Amygdala (tissue), 56 donors: ENCODE results near the gene PLAAT2.
A peak's percentile ranks its signal among the peaks of the same experiment; 100 is the strongest.
"Not testable (repeated sequence)": the region's sequence is repeated elsewhere in the genome, so short reads cannot be mapped to it uniquely, and the experiment has no call there.

ENCODE experiments used
- DNase-seq, 56 donors: peaks; one replicate each; lab custom pipeline; 2025; lab: John Stamatoyannopoulos, UW

Gene PLAAT2

DNA sequence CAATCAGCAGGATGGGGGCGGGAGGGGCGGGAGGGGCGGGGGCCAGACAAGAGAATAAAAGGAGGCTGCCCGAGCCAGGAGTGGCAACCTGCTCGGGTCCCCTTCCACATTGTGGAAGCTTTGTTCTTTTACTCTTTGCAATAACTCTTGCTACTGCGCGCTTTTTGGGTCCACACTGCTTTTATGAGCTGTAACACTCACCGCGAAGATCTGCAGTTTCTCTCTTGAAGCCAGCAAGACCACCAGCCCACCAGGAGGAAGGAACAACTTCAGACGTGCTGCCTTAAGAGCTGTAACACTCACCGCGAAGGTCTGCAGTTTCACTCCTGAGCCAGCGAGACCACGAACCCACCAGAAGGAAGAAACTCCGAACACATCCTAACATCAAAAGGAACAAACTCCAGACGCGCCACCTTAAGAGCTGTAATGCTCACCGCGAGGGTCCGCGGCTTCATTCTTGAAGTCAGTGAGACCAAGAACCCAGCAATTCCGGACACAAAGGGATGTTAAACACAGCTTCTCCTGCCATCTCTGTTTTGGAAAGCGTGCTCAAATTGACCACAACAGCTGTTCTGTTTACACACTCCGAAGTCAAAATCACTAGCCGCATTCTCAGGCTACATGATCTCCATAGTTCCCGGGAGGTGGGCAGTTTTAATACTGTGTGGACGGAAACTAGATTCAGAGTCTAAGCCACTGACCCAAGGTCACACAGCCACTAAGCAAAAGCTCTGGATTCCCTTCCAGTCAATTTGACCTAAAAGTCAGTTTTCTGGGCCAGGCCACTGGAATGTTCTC, 11.9 kb downstream of the PLAAT2 start:
- DNase-seq: no peak

DNA sequence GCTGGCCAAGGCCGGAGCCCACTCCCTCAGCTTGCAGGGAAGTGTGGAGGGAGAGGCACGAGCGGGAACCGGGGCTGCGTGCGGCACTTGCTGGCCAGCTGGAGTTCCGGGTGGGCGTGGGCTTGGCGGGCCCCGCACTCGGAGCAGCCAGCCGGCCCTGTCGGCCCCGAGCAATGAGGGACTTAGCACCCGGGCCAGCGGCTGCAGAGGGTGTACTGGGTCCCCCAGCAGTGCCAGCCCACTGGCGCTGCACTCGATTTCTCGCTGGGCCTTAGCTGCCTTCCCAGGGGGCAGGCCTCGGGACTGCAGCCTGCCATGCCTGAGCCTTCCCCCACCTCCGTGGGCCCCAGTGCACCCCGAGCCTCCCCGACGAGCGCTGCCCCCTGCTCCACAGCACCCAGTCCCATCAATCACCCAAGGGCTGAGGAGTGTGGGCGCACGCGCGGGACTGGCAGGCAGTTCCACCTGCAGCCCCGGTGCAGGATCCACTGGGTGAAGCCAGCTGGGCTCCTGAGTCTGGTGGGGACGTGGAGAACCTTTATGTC, 13.0 kb downstream of the PLAAT2 start:
- DNase-seq: not testable (repeated sequence)

DNA sequence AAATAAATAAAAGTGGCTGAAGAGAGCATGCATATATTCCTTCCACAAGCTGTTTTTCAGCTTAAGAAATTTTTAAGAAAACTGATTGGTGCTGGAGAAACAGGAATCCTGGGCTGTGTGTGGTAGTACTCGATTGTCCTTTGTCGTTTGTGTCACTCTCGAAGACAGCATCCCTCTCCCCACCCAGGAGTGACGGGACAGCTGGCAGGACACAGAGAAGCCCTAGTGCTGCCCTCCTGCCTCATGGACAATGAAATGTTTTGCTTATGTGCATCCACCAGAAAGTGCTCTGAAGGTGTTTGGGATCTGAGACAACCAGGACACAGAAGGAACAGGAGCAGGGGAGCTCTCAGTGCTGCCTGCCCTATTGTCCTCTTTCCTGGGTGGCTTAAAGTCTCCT, 13.8 kb downstream of the PLAAT2 start:
- DNase-seq: peak in 13 of 56 donors; percentile 21 to 50 (median 31)

DNA sequence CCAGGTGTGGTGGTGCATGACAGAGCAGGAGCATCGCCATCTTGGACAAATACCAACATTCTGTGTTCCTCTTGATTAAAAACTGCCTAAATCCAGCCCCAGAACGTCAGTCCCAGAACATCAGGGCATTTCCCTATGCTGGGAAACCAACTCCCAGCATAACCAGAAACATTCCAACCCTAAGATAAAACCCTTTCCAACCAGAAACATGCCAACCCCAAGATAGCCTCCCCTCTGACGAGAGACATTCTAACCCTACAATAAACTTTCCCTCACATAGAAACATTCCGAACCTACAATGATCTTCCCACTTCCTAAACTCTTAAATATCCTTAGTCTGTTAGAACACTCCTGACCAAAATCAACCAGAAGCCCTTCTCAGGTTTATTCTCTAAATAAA, 15.0 kb downstream of the PLAAT2 start:
- no peak for DNase-seq

DNA sequence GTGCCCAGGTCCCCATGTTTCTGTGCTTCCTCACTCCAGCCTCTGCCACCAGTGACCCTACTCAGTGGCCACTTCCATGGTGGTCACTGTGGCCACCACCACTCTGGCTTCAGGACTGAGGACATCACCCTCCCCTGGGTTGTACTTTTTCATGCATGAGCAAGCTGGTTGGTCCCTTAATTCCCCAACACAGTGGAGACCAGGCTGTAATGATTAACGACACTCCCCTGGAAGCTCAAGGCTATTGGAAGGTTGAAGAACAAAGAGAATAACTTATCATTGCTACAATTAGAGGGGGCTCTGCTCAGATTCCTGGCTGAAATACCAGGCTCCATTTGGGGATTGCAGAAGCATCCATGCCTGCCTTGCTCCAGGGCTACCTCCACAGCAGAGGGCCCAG, 16.1 kb downstream of the PLAAT2 start:
- no peak for DNase-seq

DNA sequence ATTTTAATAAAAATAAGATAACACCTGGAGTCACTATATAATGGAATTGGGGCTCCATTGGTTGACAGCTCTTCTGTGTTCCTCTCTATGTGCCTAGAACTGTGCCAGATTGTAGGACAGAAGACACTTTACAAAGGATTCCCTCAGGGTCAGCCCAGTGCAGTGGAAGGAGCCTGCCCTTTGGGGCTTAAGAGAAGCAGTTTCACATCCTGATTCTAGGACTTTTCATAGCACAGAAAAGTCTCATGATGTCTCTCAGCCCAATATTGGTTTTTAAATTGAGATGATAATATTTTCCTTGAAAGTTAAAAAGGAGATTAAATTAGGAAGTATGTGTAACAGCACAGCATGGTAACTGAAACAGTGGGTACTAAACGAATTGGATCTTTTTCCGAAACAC, 19.5 kb downstream of the PLAAT2 start:
- DNase-seq: no peak

DNA sequence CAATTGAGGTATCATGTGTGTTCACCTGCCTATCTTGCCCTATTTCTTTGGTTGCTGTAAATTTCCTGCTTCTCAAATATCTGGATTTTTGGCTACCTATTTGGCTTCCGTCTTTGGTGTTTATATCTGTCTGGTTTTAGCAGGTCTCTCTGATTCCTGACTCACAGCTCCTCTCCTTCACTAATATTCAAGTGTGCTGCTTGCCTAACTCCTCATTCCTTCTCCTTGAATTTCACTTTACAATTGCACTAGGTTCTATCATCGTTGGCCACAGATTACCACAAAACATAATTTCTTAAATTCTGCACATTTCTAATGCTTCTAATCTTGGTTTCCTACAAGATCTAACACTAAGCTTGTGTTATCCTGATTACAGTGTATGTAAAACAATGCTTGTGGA, 20.7 kb downstream of the PLAAT2 start:
- not testable (repeated sequence) for DNase-seq

DNA sequence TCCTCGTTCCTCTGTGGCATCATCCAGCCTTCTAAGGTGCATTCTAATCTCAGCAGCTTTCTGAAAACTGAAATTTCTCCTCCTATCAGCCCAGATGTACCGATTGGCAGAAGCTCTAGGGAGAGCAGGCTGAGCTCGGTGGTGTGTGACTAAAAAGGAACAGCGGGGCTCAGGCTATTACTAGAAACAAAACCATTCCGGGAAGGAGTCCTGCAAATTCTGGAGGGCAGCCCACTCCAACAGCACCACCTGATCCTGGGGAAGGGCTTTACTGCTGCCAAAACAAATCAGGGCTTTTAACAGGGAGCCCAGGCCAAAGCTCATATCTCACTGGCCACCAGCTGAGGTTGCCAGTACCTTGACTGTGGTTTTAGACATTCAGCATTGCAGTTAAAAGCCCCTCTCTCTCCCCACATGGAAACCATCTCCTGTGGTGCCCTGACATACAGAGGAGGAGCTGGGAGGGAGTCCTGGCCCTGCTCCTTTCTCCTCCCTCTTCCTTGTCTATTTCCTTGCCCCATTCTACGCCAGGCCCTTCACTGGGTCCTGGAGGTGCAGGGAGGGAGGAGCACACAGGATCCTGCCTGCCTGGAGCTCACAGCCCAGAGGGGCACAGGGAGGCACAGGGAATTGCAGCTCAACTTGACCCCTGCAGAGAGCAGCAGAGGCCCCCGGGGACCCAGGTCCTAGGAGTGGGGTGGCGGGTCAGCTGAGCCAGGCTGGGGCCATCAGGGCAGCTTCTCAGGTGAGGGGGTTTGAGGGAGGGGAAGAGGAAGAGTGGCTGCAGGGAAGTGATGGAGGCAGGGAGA, 25.7 kb downstream of the PLAAT2 start:
- DNase-seq: peak in 51 of 56 donors; percentile 17 to 86 (median 62)

DNA sequence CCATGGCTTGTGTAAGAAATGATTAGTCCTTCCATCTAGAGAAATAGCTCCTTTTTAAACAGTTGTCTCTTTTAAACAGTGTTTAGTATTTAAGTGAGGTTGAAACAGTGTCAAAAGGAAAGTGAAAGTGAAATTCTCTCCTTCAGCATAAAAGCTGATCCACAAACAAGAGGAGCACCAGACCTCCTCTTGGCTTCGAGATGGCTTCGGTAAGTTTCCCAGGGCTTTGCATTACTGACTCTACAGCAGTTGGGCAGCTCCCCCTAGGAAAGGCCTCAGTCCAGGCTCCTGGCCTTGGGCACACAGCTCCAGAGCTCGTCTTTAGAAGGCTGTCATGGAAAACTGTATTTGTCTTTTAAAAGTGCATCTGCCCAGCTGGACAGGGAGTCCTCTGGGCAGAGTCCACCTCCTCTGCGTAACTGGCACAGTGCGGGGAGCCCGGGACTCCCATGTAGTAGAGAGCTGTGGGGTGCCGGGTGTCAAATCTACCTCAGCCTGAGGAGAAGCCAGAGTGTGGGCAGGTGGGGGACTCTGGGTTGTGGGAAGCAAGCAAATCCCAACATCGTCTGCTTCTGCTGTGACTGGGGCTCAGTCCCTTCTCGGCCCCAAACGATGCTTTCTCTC, 26.4 kb downstream of the PLAAT2 start, which contains the start of gene PLAAT4:
Gene PLAAT4 (plus strand): TSS at position 140 of the 624 bp plus-strand sequence. CDS start 61 bp downstream, at position 201.
- DNase-seq: peak in 41 of 56 donors; percentile 17 to 84 (median 59)

DNA sequence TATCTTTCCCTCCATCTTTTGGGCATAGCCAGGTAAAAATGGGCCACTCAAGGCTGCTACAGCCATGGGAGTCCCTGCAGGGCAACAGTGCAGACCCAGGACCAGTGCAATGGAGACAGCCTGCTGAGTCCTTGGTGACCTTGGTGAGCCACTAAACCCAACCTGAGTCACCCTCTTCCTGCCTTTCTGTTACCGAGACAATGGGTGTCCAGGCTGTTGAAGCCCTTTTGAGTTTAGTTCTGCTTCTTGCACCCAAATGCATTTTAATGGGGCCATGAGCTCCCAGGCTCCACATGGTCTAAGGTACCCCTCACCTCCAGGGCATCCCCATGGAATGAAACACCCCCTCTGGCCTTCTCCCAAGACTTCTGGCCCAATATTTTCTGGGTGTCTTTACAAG, 27.4 kb downstream of the PLAAT2 start:
- no peak for DNase-seq

DNA sequence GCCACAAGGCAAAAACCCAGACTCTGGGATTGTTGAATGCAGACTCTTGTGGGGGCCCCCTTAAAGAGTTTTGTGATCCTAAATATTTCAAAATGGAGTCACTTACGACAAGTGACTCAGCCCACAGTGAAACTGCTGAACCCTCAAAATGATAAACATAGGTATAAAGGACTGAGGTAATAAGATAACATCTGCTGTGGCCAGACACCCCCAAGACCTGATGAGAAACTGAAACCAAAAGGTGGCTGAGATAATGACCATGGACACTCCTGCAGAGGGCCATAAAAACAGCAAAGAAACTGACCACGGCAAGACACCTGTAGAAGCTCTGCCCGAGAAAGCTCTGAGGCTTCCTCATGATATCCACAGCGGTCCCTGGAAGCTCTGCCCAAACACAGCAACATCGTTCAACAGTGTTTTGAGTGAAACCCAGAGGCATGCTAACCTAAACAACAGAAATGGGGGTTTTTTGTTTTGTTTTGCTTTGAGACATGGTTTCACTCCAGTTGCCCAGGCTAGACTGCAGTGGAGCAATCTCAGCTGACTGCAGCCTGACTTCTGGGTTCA, 28.2 kb downstream of the PLAAT2 start:
- DNase-seq: no peak

DNA sequence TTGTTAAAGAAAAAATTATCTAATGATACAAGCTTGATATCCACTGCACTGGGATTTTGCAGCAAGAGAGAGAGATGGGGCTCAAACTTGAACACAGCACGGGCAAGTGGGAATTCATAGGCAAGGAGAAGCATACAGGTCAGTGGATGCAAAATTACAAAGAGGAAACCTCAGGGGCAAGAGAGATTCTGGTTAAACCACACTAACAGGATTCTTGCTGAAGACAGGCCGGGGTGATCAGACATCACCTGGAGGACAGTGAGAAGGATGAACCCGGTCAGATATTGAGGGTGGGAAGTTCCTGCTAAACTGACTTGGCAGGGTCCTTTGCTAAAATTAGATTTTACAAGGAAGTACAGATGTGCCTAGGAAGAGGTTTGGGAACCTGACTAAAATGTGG, 29.1 kb downstream of the PLAAT2 start:
- DNase-seq: no peak

DNA sequence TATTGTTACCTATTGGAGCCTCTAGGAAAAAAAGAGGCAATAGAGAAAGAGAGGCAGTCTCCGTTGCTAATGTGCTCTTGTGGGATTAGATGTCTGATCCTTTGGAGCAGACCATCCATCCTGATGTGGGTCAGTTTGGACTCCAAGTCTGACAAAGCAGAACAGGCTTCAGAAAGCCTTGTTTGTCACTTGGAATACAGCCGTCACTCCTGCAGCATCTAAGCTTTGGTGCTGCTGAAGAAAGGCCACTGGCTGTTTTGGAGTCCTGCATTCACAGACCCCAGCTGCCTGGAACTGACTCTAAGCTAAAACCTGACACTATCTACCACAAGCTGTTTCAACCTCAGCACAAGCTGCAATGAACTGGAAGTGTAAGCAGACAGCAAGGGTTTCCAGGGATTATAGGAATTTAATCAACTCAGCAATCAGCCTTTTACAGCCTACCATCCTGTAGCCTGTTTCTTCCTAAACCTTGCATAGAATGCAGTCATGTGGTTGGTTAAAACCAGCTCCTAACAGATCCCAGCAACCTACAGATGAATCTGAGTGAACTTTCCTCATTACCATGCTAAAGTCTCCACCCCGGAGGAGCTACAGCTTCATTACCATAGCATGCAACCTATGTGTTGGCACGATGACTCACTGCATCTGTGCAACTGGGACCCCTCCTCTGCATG, 30.2 kb downstream of the PLAAT2 start:
- peak in 4 of 56 donors; percentile 17 to 30 (median 18) for DNase-seq

DNA sequence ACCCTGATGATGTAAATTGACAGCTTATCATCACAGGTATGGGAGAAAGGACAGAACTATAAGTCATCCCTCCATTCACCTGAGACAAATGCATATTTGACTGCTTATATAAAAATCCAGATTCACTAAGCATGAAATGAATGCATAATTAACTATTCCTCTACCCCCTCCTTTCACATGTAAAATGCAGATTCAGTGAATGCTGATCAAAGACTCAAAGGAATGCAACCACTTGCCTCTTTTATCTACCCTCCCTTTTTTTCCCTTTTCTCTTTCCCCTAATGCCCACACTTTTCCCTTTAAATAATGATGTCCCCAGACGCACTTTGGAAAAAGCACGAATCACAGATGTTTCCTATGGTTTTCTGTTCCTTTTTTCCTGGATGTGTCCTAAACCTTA, 31.1 kb downstream of the PLAAT2 start:
- no peak for DNase-seq

DNA sequence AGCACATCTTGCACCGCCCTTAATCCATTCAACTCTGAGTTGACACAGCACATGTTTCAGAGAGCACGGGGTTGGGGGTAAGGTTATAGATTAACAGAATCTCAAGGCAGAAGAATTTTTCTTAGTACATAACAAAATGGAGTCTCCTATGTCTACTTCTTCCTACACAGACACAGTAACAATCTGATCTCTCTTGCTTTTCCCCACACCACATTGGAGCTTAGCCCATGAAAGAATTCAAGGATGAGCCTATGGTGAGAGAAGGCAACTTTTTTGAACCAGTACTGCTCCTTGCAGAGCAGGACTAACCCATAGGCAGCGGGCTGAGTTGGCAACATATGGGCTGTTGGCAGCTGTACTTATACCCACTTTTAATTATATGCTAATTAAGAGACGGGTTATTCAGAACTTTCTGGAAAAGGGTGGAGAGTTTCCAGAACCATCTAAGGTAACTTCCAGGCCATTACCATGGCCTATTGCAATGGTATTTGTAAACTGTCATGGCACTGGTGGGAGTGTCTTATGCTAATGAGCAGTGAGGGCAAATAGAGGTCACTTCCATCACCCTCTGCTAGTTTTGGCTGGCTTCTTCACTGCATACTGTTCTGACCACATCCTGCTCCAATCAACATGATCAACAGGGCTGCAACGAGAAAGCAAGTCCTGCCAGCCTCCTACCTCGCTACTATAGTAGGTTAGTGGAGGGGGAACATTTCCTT, 31.9 kb downstream of the PLAAT2 start:
- peak in 3 of 56 donors; percentile 7 to 80 (median 53) for DNase-seq

DNA sequence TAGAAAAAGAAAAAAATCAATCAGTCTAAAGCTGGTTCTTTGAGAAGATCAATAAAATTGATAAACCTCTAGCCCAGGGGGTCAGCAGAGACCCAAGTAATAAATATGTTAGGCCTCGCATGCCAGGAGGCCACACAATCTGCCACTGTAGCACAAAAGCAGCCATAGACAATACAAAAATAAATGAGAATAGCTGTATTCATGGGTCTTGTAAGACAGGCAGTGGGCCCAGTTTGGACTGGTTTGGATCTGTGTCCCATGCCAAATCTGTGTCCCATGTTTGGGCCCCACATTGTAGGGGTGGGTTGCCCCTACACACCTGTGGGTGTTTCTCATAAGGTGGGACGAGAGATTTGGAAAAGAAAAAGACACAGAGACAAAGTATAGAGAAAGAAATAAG, 33.2 kb downstream of the PLAAT2 start:
- DNase-seq: peak in 26 of 56 donors; percentile 15 to 70 (median 38)

DNA sequence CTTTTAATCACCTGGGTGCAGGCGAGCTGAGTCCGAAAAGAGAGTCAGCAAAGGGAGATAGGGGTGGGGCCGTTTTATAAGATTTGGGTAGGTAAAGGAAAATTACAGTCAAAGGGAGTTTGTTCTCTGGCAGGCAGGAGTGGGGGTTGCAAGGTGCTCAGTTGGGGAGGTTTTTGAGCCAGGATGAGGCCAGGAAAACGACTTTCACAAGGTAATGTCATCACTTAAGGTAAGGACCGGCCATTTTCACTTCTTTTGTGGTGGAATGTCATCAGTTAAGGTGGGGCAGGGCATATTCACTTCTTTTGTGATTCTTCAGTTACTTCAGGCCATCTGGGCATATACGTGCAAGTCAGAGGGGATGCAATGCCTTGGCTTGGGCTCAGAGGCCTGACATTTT, 33.8 kb downstream of the PLAAT2 start:
- DNase-seq: not testable (repeated sequence)

DNA sequence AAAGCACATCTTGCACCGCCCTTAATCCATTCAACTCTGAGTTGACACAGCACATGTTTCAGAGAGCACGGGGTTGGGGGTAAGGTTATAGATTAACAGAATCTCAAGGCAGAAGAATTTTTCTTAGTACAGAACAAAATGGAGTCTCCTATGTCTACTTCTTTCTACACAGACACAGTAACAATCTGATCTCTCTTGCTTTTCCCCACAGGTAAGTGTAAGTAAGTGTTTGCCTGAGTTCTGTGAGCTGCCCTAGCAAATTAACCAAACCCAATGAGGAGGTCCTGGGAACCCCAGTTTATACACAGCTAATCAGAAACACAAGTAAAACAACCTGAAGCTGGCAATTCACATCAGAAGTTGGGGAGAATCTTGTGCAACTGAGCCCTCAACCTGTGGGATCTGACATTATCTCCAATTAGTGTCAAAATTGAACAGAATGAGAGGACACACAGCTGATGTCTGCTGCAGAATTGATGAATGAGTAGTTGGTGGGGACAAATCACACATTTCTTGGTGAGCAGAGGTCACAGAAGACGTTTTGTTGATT, 34.4 kb downstream of the PLAAT2 start:
- not testable (repeated sequence) for DNase-seq

DNA sequence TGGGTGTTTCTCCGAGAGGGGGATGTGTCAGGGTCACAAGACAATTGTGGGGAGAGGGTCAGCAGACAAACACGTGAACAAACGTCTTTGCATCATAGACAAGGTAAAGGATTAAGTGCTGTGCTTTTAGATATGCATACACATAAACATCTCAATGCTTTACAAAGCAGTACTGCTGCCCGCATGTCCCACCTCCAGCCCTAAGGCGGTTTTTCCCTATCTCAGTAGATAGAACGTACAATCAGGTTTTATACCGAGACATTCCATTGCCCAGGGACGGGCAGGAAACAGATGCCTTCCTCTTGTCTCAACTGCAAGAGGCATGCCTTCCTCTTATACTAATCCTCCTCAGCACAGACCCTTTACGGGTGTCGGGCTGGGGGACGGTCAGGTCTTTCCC, 35.0 kb downstream of the PLAAT2 start:
- DNase-seq: not testable (repeated sequence)
